KOPT-K1 (cell line): Measurements from ENCODE around the gene SMARCC2.
A peak's percentile ranks its signal among the peaks of the same experiment; 100 is the strongest.

ENCODE experiments used
- H3K27ac ChIP-seq: fragments of 200-600 bp; sonication (generic); 2 replicates; pipeline ENCODE4 v1.5.1; 2016; ENCODE audit warnings: antibody characterized with exemption, mild to moderate bottlenecking, low read depth, low read length; ENCODE audit not compliant: poor library complexity, severe bottlenecking
- H3K36me3 ChIP-seq: fragments of 200-600 bp; sonication (generic); 2 replicates; pipeline ENCODE4 v1.5.1; 2017; ENCODE audit warnings: antibody characterized with exemption, mild to moderate bottlenecking, low read length, moderate library complexity; ENCODE audit not compliant: insufficient read depth
- H3K9me3 ChIP-seq: fragments of 200-600 bp; sonication (generic); 2 replicates; pipeline ENCODE4 v1.5.1; 2017; ENCODE audit warnings: antibody characterized with exemption, low read length, mild to moderate bottlenecking; ENCODE audit not compliant: insufficient read depth, poor library complexity, severe bottlenecking

SMARCC2 gene

DNA sequence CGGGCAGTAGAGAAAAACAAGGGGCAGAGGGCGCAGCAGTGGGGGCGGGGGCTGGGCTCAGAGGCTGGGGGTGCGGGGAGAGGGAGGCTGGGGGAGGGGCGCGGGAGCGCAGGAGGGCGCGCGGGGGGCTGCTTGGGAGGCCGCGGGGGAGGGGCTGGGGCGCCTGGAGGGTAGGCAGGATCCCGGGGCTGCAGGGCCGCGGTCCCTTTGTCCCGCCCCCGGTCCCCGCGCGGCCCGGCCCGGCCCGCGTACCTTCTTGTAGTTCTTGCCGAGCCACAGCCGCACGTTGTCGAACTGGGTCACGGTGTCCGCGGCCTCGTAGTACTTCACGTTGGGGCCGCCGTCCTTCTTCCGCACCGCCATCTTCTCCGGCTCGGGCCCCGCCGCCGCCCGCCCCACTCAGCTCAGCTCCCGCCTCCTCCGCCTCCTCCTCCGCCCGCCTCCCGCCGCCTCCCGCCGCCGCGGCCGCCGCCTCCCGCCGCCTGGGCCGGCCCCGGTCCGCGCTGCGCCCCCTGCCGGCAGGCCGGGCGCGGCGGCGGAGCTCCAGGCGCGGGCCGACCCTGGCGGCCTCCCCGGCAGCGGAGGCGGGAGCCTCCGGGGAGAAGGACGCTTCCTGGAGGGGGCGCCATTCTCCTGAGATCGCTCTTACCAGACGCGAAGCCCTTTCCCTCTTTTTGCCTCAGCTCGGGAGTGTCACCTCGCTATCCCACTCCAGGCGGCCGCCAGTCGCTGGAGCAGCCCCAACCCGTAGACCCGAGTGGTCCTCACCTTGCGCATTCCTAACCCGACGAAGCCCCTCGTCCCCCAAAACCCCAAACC is at the start of gene SMARCC2:
Gene SMARCC2 (minus strand): TSS at position 385 of the 819 bp plus-strand sequence. CDS start 22 bp downstream, at position 363.
- Histone ChIP-seq H3K9me3 (no peaks in the 10 kb centered on the region), H3K27ac (peak within 1 kb of the TSS; percentile 78), H3K36me3 (peaks cover 38% of the 10 kb centered on the region)

DNA sequence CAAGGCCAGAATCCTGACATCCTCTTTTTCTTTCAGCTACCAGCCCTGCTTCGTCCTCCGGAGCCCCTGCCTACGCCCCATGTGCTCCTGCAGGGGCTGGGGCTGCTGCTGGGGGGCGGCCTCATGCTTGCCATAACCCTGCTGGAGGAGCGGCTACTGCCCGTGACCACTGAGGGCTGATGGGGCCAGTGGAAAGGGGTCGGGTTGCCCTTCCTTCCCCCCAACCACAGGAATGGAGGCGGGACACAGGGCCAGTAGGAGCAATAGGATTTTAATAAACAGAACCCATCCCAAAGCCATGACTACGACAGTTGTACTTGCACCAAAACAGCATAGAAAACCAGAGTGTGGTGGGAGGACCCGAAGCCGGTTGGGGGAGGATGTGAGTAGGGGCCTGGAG is 48.3 kb upstream of the SMARCC2 start:
- no peak overlapping the region for H3K27ac ChIP-seq
- no peaks in the 10 kb centered on the region for H3K9me3 ChIP-seq
- peaks cover 61% of the 10 kb centered on the region for H3K36me3 ChIP-seq

DNA sequence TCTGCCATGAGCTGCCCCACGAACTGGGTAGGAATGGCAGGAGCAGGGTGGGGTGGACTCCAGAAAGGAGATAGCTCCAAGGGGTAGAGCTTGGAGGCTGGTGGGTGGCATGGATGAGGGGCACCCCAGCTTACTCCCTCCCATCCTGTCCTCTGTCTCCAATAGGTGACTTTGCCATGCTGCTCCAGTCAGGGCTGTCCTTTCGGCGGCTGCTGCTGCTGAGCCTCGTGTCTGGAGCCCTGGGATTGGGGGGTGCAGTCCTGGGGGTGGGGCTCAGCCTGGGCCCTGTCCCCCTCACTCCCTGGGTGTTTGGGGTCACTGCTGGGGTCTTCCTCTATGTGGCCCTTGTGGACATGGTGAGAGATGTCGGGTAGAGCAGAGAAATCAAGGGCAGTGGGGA is 47.7 kb upstream of the SMARCC2 start:
- Histone ChIP-seq H3K27ac (no peak overlapping the region), H3K36me3 (peaks cover 56% of the 10 kb centered on the region), H3K9me3 (no peaks in the 10 kb centered on the region)

DNA sequence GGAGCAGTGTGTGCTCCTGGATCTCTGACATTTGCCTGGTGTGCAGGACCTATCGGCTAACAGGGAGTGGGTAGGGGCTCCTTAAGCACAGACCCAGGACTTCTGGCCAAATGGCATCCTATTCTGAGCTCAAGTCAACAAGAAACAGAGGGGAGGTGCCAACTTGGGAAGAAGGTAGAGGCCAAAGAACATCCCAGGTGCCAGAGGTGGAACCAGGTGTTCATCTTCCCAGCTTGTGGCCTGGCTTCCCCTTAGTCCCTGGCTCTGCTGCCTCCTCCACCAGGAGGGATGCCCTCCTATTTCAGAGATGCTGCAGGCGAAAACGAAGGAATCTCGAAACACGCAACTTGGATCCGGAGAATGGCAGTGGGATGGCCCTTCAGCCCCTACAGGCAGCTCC is 46.8 kb upstream of the SMARCC2 start:
- no peak overlapping the region for H3K27ac ChIP-seq
- peaks cover 47% of the 10 kb centered on the region for H3K36me3 ChIP-seq
- no peaks in the 10 kb centered on the region for H3K9me3 ChIP-seq

DNA sequence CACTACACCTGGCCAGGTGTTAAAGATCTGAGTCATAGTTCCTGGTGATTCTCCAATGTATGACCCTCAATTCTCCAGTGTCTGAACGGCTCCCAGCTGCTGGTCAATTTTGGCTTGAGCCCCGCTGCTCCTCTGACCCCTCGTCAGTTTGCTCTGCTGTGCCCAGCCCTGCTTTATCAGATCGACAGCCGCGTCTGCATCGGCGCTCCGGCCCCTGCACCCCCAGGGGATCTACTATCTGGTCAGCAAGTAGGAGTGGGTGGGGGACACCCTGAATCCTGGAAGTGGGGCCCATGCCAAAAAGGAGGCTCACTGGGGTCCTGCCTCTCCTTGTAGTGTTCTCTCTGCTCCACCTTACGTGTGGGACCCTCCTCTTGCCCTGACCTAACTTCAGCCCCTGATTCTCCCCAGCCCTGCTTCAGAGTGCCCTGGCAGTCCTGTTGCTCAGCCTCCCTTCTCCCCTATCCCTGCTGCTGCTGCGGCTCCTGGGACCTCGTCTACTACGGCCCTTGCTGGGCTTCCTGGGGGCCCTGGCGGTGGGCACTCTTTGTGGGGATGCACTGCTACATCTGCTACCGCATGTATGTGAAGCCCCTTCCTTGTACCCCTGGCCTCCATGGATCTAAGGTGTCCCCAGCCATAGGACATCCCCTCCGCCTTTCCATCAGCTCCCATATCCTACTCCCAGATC is 45.6 kb upstream of the SMARCC2 start:
- Histone ChIP-seq H3K27ac (no peak overlapping the region), H3K9me3 (no peaks in the 10 kb centered on the region), H3K36me3 (peaks cover 35% of the 10 kb centered on the region)

DNA sequence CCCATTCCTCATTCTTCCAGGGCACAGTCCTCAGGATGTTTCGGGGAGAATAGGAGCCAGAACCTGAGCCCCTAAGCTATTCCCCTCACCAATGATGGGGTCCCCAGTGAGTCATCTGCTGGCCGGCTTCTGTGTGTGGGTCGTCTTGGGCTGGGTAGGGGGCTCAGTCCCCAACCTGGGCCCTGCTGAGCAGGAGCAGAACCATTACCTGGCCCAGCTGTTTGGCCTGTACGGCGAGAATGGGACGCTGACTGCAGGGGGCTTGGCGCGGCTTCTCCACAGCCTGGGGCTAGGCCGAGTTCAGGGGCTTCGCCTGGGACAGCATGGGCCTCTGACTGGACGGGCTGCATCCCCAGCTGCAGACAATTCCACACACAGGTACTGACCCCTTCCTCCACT is 41.9 kb upstream of the SMARCC2 start:
- Histone ChIP-seq H3K9me3 (no peaks in the 10 kb centered on the region), H3K27ac (no peak overlapping the region), H3K36me3 (peaks cover 8% of the 10 kb centered on the region; the same call in 1 of the 2 replicates)

DNA sequence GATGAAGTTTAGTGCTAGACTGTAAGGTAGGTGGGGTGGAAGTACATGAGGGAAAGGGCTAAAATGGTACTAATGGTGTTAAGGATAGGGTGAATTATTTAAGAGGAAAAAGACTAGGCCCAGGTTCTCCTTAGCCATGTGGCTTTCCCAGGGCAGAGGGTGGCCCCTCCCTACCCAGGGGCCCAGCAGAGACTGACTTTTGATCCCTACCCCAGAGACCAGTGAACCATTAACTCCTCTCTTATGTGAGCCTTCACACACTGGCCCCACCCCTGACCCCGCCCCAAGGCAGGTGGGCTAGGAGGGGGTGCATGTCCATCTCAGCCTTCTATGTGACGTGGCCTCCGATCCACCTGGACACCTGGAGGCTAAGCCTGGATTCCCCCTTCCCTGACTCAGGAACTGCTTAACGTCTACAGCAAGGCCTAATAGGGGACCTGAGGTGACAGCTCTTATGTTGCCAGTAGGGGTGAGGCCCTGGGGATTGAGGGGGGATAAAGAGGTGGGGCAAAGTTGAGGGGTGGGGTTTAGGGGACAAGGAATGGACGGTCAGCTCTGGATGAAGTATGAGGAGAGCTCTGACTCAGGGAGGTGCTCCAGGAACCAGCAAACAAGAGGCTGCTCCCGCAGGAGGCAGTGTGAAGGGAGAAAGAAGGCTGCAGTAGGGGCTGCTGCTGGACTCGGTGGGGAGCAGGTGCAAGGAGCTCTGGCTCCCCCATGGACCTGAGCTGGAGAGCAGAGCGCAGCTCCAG is 41.3 kb upstream of the SMARCC2 start:
- Histone ChIP-seq H3K27ac (no peak overlapping the region), H3K36me3 (peaks cover 5% of the 10 kb centered on the region; the same call in 1 of the 2 replicates), H3K9me3 (no peaks in the 10 kb centered on the region)

DNA sequence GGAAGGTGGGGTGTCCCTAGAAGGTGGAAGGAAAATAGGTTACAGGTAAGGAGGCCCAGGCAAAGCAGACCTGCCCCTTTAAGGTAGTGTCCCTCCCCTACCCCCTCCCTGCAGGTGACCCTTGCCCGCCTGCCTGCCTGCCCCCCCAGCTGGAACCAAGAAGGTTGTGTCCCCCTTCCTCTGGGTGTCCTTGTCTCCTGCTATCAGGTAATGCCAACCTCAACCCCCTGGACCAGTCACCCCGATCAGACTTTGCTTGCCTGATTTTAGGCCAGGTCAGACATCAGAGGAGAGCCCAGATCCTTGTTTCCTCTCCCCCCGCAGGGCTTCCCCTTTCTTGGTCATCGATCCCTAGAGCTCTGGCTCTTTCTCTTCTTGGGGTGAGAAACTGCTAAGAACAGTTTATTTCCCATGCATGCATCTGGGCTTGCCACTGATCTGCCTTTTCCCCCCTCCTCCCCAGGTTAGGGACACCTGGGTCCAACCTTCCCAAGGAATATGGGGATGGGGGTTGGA is 40.7 kb upstream of the SMARCC2 start, which contains the start of gene SLC39A5:
Gene SLC39A5 (plus strand): TSS at position 136 of the 516 bp plus-strand sequence. CDS start 1,224 bp downstream, outside the sequence.
- Histone ChIP-seq H3K27ac (no peak within 1 kb of the TSS), H3K36me3 (peaks cover 5% of the 10 kb centered on the region; the same call in 1 of the 2 replicates), H3K9me3 (no peaks in the 10 kb centered on the region)

DNA sequence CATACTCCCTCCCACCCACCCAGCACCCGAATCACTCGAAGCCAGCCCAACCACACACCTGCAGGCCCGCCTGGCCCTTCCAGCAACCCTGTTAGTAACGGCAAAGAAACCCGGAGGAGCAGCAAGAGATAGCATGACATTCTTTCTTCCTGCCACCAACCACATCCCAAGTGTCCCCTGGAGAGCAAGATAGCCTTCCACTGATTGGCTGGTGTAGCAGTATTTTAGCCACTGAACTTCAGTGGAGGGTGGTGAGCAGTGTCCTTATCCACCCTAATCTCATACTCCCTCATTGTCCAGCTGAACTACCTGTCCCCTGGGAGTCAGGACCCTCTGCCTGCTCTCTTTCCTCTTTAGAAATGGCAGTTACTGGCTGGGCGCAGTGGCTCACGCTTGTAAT is 39.8 kb upstream of the SMARCC2 start:
- Histone ChIP-seq H3K9me3 (no peaks in the 10 kb centered on the region), H3K27ac (no peak overlapping the region), H3K36me3 (peaks cover 5% of the 10 kb centered on the region; the same call in 1 of the 2 replicates)

DNA sequence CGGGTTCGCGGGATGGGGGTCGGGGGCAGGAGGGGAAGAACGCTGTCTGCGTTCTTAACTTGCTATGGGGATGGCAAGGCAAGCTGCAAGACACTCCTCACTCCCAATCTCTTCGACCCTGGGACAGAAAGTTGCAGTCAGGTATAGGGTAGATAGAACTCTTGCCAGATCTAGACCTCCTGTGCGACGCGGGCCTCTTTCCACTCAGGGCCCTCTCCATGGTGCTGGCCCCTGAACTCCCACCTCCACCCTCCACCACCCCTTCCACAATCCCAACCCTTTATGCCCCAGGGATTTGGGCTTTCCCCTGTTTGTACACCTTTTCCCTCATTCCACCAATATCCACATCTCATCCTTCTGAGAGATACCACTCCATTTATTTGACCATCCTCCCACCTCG is 35.7 kb upstream of the SMARCC2 start:
- peak overlapping the region; percentile 65 for H3K27ac ChIP-seq
- H3K36me3 ChIP-seq, result peaks cover 5% of the 10 kb centered on the region; the same call in 1 of the 2 replicates
- no peaks in the 10 kb centered on the region for H3K9me3 ChIP-seq

DNA sequence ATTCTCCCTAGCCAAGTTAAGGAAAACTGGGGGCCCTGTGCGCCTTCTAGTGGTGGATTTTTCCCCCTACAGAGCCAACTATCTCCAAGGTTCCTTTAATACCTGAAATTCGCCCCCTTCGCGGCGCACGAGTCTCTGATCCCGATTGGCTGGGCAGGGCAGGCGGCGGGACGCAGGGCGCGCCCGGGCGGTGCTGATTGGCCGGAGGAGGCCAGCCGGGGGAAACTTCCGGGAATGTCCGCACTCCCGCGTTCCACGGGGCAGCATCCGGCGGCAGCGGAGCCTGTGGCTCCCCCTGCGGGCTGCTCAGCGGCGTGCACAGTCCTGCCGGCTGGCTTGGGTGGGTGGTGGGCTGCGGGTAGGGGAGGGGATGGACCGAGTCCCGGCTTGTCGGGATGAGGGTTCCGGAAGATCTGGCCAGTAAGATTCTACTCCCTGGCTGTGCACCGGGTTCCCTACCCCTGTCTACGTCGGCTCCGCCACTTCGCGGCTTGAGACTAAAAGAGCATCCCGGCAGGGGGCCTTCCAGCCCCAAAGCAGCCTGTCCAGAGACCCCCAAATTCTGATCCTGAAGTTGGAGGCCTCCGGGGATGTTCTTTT is 34.9 kb upstream of the SMARCC2 start, which contains the start of gene NABP2:
Gene NABP2 (plus strand): TSS at position 241 of the 600 bp plus-strand sequence. CDS start 515 bp downstream, outside the sequence.
- H3K36me3 ChIP-seq, result peaks cover 5% of the 10 kb centered on the region; the same call in 1 of the 2 replicates
- peak within 1 kb of the TSS; percentile 65 for H3K27ac ChIP-seq
- no peaks in the 10 kb centered on the region for H3K9me3 ChIP-seq

DNA sequence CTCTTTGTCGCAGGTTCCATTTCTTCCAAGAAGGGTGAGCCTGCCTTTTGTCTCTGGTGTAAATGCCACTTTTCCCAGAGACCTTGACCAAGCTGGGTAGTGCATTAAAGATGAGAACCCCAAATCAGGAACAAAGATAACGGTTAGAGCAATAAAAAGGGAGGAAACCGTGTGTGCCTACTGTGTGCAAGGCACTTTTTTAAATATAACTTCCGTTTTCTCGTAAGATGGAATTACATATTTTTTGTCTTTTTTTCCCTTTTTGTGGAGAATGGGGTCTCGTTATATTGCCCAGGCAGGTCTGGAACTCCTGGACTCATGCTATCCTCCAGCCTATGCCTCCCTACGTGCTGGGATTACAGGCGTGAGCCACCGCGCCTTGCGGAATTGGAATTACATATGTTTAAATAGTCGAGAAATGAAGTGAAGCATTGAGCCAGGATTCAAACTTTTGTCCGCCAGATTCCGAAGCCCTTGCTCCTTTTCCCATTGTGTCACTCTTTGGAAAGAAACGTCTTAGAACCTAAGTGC is 34.4 kb upstream of the SMARCC2 start:
- Histone ChIP-seq H3K9me3 (no peaks in the 10 kb centered on the region), H3K27ac (peak overlapping the region; percentile 65)

DNA sequence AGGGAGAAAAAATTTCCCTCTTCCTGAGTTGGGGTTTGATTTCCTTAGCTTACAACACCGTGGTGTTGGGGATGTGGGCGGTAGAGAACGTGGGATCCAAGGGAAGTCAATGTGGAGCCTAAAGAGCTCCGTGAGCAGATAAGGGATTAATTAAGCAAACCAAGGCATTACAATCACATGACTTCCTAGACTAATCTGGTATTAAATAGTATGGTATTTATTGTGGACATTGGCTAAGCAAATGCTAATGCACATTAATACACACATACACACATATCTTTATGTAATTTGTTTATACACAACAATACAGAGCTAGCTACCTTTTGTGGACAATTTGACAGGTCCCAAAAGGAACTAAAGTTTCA is 33.2 kb upstream of the SMARCC2 start:
- Histone ChIP-seq H3K27ac (peak overlapping the region; percentile 88), H3K9me3 (no peaks in the 10 kb centered on the region), H3K36me3 (peaks cover 5% of the 10 kb centered on the region; the same call in 1 of the 2 replicates)

More for the DNA sequence above, 34.4 kb upstream of the SMARCC2 start:
- H3K36me3 ChIP-seq, result peaks cover 5% of the 10 kb centered on the region; the same call in 1 of the 2 replicates
